Stimulated activated CD4-positive, alpha-beta T cell treated with anti-CD3 and anti-CD28 coated beads, Interleukin-12 subunit alpha, Interleukin-12 subunit beta, amount 100 ng/mL, for 4 hours (primary cell): ENCODE data around the gene NLRC4.
"Not testable (repeated sequence)": the region's sequence is repeated elsewhere in the genome, so short reads cannot be mapped to it uniquely, and the experiment has no call there.

Experiments used
- DNase-seq: peaks from one replicate; pipeline ENCODE4 v3.0.0-alpha.2; 2020

NLRC4 gene

GRCh38 chr2:32237996-32238395 lies 26.7 kb downstream of the NLRC4 start:
- no peak for DNase-seq

GRCh38 chr2:32237488-32237887 lies 27.2 kb downstream of the NLRC4 start:
- DNase-seq: no peak

- no peak for DNase-seq
Measured at GRCh38 chr2:32235315-32235714, 29.4 kb downstream of the NLRC4 start.

GRCh38 chr2:32231959-32232358 lies 32.7 kb downstream of the NLRC4 start:
- DNase-seq: no peak

GRCh38 chr2:32229635-32230034 lies 35.1 kb downstream of the NLRC4 start:
- no peak for DNase-seq

- DNase-seq: no peak
Measured at GRCh38 chr2:32228181-32228580, 36.5 kb downstream of the NLRC4 start.

GRCh38 chr2:32227492-32227891 lies 37.2 kb downstream of the NLRC4 start:
- no peak for DNase-seq

GRCh38 chr2:32222966-32223365 lies 41.7 kb downstream of the NLRC4 start:
- DNase-seq: no peak

- DNase-seq: no peak
Measured at GRCh38 chr2:32220445-32220844, 44.2 kb downstream of the NLRC4 start.

GRCh38 chr2:32212295-32212694 lies 52.4 kb downstream of the NLRC4 start:
- no peak for DNase-seq

GRCh38 chr2:32210767-32211408 lies 53.8 kb downstream of the NLRC4 start:
- no peak for DNase-seq

- not testable (repeated sequence) for DNase-seq
Measured at GRCh38 chr2:32203428-32203827, 61.3 kb downstream of the NLRC4 start.

- no peak for DNase-seq
Measured at GRCh38 chr2:32200814-32201213, 63.9 kb downstream of the NLRC4 start.

- no peak for DNase-seq
Measured at GRCh38 chr2:32192418-32192817, 72.3 kb downstream of the NLRC4 start.

GRCh38 chr2:32189011-32189410 lies 75.7 kb downstream of the NLRC4 start:
- DNase-seq: no peak

- no peak for DNase-seq
Measured at GRCh38 chr2:32182667-32183066, 82.0 kb downstream of the NLRC4 start.
